Erythroblast (primary cell): ENCODE results near the gene PPP3CA.

Source experiments
- DNase-seq, 2 experiments: peaks; one replicate each; lab custom pipeline; 2025; lab: John Stamatoyannopoulos, UW
- GATA1 ChIP-seq: IDR thresholded peaks from 2 replicates; pipeline ENCODE4 v1.6.1; 2011; ENCODE audit warnings: low read depth, mild to moderate bottlenecking, control low read depth, low read length, moderate library complexity
- POLR2A ChIP-seq: IDR thresholded peaks from 2 replicates; pipeline ENCODE4 v1.6.1; 2011; ENCODE audit warnings: mild to moderate bottlenecking, low read length

PPP3CA gene

GRCh38 chr4:101083131-101083530 lies 264.2 kb downstream of the PPP3CA start:
- DNase-seq = no peak
- TF ChIP-seq POLR2A (no peak), GATA1 (no peak)

DNA sequence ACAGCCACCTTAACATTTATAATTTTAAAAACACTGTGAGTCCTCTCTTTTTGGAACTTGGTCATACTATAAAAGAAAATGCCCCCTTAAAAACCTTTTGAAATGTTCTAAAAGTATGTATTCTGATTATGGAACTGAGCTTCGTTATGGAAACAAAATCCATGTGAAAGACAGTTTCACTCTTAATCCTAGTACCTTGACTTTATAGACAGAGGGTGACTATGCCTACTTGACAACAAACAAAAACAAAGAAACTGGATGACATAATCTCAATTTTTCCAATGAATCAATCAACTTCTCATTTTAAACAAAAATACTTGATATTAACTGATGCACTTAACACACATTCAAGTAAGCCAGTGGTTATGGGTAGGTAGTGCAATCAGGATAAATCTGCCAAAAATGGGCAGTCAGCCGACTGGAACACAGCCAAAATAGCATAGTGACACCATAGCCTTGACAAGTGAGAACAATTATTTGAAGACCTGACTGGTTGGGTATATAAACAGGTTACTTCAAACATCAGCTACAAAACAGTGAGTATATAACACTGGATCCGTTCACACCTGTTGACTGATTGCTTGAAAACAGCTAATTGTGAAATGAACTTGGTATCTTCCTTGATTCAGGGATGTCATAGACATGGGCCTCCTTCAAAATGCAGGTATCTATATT lies 265.5 kb downstream of the PPP3CA start:
- peak; percentile 6 to 22 for DNase-seq
- TF ChIP-seq GATA1 (no peak), POLR2A (no peak)

DNA sequence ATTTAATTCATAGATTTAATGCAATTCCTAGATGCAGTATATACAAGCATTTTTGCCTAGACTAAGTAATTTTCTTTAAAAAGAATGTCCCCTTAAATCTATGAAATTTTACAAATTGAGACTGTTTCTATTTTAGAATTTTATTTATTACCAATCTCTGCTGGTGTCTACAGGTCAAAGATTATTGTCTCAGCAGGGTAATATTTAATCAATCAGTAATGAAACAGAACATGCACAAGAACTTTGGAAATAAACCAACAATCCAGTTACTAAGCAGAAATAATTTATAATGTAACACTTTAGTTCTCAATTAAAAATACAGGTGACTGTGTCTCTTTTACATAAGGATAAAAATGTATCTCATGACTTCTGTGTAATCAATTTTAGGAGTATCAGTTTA lies 266.2 kb downstream of the PPP3CA start:
- TF ChIP-seq GATA1 (no peak), POLR2A (no peak)

DNA sequence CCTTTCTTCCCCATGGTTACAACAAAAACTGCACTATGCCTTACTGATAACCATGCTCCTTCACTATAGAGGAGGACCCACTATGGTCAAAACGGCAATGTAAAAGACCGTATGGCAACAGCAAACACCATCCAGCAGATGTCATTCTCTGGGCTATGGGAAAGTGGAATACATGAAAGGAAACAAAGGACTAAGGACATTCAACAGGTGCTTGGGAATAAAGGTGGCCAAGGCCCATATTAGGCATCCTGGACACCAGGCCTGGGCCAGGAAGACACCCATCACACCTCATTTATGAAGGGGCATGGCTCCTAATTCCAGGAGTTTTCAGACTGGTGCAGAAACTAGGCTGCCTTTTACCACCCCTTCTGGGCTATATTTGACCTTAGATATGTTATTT lies 268.4 kb downstream of the PPP3CA start:
- no peak for TF ChIP-seq GATA1
- no peak for TF ChIP-seq POLR2A
- DNase-seq = no peak

More for the DNA sequence above, 266.2 kb downstream of the PPP3CA start:
- no peak for DNase-seq

GRCh38 chr4:101076032-101076431 lies 271.3 kb downstream of the PPP3CA start:
- DNase-seq = no peak
- no peak for TF ChIP-seq POLR2A
- no peak for TF ChIP-seq GATA1

DNA sequence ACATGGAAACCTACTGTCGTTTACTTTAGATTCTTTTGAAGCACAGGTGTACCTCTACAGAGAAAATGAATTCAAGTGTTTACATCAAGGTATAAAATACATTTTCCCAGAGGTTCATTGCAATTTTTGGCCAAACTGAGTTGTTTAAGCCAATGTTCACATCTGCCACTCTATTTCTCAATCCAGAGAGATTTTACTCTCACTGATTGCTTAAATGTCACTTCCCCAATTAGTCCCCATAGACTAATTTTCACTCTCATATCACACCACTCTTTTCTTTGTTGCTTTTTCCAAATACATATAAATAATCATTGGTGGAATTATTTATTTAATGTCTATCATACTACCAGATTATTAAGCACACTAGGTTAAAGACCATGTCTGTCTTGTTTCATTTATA lies 271.8 kb downstream of the PPP3CA start:
- TF ChIP-seq GATA1 = no peak
- no peak for TF ChIP-seq POLR2A
- DNase-seq = no peak

- TF ChIP-seq POLR2A (no peak), GATA1 (no peak)
- no peak for DNase-seq
Measured at GRCh38 chr4:101074326-101074725, 273.0 kb downstream of the PPP3CA start.

DNA sequence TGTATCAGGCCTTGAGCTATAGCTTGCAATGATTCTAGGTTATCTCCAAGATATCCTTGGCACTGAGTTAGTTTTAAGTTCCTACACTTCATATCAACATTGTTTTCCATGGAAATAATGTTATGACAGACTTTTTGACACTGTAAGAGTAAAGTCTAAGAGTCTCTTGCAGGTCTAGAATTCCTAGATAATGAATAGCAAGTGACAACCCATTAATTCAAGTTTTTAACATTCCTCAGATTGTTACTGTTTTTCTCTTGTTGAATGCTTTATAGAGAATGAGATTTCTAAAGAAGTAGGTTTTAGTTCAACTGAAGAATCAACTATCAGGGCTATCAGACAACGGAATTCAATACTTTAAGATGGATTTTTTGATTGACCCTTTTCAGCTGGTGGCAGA lies 276.1 kb downstream of the PPP3CA start:
- TF ChIP-seq GATA1 = no peak

DNA sequence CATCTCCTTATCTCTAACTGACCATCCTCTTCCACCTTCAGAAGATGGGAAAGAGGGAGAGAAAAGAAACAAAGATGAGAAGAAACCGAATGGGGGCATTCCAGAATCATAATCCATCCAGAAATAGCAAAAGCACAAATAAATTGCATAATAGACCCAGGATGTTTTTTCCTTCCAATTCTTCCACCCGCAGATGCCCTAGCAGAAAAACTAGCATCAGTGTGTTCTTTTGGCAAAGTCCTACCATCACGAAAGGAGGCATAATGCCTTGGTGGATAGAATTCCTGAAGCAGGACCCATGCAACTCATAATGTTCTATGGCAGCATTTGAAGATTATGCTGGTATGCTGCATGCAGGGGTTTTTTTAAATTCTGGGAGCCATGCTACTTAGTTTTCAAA lies 279.2 kb downstream of the PPP3CA start:
- TF ChIP-seq POLR2A = no peak
- no peak for TF ChIP-seq GATA1
- DNase-seq = no peak

More for the DNA sequence above, 276.1 kb downstream of the PPP3CA start:
- no peak for DNase-seq

DNA sequence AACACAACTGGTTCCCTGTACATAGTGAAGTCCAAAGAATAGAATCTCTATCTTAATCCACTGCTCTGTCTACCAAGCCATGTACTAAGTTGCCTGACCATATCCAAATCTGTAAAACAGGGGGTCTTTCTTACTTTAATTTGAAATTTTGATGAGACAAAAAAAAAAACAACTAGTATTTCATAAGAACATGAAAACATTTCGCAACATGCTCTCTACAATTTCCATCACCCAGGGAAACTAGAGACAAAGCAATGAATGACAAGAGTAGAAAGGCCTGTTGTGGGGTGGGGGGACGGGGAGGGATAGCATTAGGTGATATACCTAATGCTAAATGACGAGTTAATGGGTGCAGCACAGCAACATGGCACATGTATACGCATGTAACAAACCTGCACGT lies 279.9 kb downstream of the PPP3CA start:
- DNase-seq = no peak
- TF ChIP-seq POLR2A (no peak), GATA1 (no peak)

DNA sequence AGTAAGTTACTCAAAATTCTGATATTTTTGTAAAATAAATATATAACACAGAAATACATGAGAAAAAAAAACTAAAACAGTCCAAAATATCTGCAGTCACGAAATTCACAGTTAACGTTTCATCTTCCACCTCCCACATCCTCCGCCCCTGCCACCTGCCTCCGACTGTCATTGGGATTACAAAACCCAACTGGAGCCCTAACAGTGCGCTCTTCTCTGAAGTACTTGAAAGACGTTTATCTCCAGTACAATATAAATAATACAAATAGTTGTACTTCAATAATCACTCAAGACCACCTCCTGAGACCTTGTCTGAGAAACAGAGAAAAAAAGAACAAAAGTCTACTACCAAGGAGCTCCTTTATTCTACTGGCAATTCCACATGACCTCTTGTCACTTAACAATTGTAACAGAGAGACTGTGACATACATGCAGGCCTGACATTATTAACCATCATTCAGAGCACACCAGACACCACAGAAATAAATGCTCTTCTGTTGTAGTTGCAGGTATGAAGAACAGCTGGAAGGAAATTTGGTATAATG lies 280.6 kb downstream of the PPP3CA start:
- TF ChIP-seq POLR2A (no peak), GATA1 (no peak)
- no peak for DNase-seq

DNA sequence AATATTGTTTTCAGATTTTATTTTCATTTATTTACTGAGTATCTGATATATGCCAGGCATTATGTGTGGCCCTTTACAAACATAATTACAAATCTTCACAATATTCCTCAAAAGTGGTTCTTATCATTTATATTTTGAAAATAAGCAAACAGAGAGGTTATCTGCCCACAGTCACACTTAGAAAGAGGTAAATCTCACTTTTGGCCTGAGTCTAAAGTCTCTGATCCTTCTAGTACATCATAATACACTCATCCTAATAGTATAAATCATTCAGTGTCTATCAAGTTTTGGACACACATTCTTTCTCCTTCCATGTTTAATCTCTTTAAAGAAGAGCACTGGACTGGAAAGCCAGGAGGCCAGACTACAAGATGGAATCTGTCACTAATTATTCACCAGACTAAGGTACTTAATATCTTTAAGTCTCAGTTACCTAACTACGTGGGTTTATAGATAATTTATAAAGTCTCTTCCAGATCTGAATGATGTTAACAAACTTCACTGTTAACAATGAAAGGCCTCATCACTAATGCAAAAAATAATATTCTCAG lies 281.3 kb downstream of the PPP3CA start:
- TF ChIP-seq GATA1 = no peak
- TF ChIP-seq POLR2A = no peak
- no peak for DNase-seq

DNA sequence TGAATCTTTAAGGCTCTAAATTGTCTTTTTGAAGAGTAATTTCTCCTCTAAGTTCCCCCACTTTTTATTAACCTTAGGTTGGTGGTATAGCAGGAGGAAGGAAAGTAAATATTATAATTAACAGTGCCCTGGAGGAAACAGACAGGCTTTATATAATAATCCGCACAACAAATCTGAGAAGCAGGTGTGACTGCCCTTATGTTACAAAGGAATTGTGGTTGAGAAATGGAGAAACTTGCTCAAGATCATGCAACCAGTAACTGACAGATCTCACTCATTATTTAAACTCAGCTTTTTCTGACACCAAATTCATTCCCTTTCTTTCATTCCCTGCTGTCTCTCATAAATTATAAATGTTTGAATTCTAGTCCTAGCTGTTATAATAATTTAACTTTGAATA lies 282.0 kb downstream of the PPP3CA start:
- no peak for DNase-seq
- TF ChIP-seq GATA1 = no peak
- TF ChIP-seq POLR2A = no peak

DNA sequence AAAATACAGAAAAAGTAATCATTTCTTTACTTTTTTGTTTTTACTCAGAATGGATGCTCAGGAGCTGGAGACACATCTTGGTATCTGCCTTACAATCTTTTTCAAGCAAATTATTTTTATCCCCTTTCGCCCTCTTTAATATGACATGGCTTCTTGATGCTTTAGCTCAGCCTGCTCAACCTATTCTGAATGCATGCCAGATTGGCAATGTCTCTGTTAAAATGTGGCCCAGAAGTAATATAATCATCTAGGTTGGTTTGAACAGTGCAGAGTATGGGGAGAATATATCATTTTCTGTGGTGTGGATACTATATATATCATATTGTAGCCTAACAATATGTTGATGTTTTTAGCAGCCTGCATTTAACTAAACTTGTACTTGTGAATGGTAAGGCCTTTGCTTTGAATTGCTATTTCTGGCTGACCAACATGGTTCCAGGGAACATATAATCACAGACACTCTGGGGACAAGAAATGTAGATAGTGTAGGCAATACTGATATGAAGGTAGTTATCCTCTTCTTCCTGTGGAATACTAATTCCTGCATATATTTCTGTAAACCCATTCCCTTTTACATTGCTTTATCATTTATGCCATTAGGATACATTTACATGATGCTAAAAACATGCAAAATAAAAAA lies 282.7 kb downstream of the PPP3CA start:
- no peak for DNase-seq
- no peak for TF ChIP-seq POLR2A
- no peak for TF ChIP-seq GATA1
